Liver (tissue), 3 donors: ENCODE results near the gene PFKP.

Source experiments
- ATF3 ChIP-seq: IDR thresholded peaks from 2 replicates; pipeline ENCODE4 v1.6.1; 2016; ENCODE audit warnings: antibody characterized with exemption
- CTCF ChIP-seq: fragments of 150-350 bp; IDR thresholded peaks from 2 replicates; pipeline ENCODE4 v1.5.1; 2017; ENCODE audit warnings: improper control_type of control experiment, low read depth, low read length; ENCODE audit not compliant: missing input control
- EGR1 ChIP-seq, 2 donors: IDR thresholded peaks; 2 replicates each; pipeline ENCODE4 v1.6.1; 2016 to 2018; ENCODE audit warnings: antibody characterized with exemption in 2 of 2, low read depth in 2 of 2
- GABPA ChIP-seq, 2 donors: IDR thresholded peaks in 1 of 2; conservative IDR thresholded peaks in 1 of 2; 2 replicates each; pipeline ENCODE4 v1.6.1; 2016; ENCODE audit warnings: antibody characterized with exemption in 2 of 2, mild to moderate bottlenecking in 1 of 2, moderate library complexity in 1 of 2
- HNF4G ChIP-seq: IDR thresholded peaks from 2 replicates; pipeline ENCODE4 v1.6.1; 2016; ENCODE audit warnings: antibody characterized with exemption
- JUND ChIP-seq, 2 donors: IDR thresholded peaks; 2 replicates each; pipeline ENCODE4 v1.6.1; 2016; ENCODE audit warnings: antibody characterized with exemption in 2 of 2
- MAX ChIP-seq: IDR thresholded peaks from 2 replicates; pipeline ENCODE4 v1.6.1; 2016; ENCODE audit warnings: antibody characterized with exemption
- NR2F2 ChIP-seq: IDR thresholded peaks from 2 replicates; pipeline ENCODE4 v1.6.1; 2016; ENCODE audit warnings: antibody characterized with exemption
- RAD21 ChIP-seq, 2 donors: IDR thresholded peaks; 2 replicates each; pipeline ENCODE4 v1.6.1; 2016; ENCODE audit warnings: antibody characterized with exemption in 2 of 2, mild to moderate bottlenecking in 2 of 2
- REST ChIP-seq: IDR thresholded peaks from 2 replicates; pipeline ENCODE4 v1.6.1; 2016; ENCODE audit warnings: antibody characterized with exemption, mild to moderate bottlenecking
- TAF1 ChIP-seq: conservative IDR thresholded peaks from 2 replicates; pipeline ENCODE4 v1.6.1; 2016; ENCODE audit warnings: antibody characterized with exemption, mild to moderate bottlenecking
- YY1 ChIP-seq: IDR thresholded peaks from 2 replicates; pipeline ENCODE4 v1.6.1; 2016; ENCODE audit warnings: antibody characterized with exemption, mild to moderate bottlenecking
- ZBTB33 ChIP-seq: IDR thresholded peaks from 2 replicates; pipeline ENCODE4 v1.6.1; 2016; ENCODE audit warnings: antibody characterized with exemption
- donor health status: healthy.
- donor health status: healthy.

- no peak for TF ChIP-seq REST
- TF ChIP-seq EGR1 (IDR thresholded peaks at IDR 0.05; ENCODE audit: low read depth in 2 of 2), result no peak
- no peak for TF ChIP-seq CTCF
- TF ChIP-seq ZBTB33, result no peak
- TF ChIP-seq JUND (IDR thresholded peaks at IDR 0.05), result no peak
- no peak for TF ChIP-seq RAD21 (IDR thresholded peaks at IDR 0.05)
- no peak for TF ChIP-seq GABPA (IDR thresholded peaks at IDR 0.05 in 1 of 2, conservative IDR thresholded peaks at IDR 0.05 in 1 of 2)
- no peak for TF ChIP-seq MAX
- no peak for TF ChIP-seq TAF1
- TF ChIP-seq ATF3, result no peak
- no peak for TF ChIP-seq NR2F2
- no peak for TF ChIP-seq HNF4G
- no peak for TF ChIP-seq YY1
These were observed 104.7 kb downstream of the PFKP start for GRCh38 chr10:3172081-3172445.
